ENCODE data around the gene RSPH1.

- TF ChIP-seq CTCF (IDR thresholded peaks at IDR 0.05; ENCODE audit: borderline replicate concordance, extremely low read depth, low read length, poor library complexity, severe bottlenecking) (no peak), EZH2 (IDR thresholded peaks at IDR 0.05; ENCODE audit: borderline replicate concordance, low read depth, low read length, severe bottlenecking) (no peak)
Measured at GRCh38 chr21:42461881-42462877, 33.8 kb downstream of the RSPH1 start.
